LHCN-M2 (cell line): ENCODE data around the gene LAGE3. TPM values are rescaled to one million over a fixed set of nuclear protein-coding genes. Genes with fewer than 3 reads are reported as not detected.

Experiments used
- DNase-seq: peaks from one replicate; pipeline ENCODE4 v3.0.0-alpha.2; 2012; ENCODE audit warnings: low read depth
- total RNA-seq: library from RNA; depleted of rRNA; stranded (reverse); fragments of >200 nt; gene quantifications from 2 replicates; pipeline ENCODE4 v1.2.3, GENCODE V29; 2014; rRNA removed

LAGE3 gene
- total RNA-seq, 1 experiment from 2014 or later: 66.8 TPM

DNA sequence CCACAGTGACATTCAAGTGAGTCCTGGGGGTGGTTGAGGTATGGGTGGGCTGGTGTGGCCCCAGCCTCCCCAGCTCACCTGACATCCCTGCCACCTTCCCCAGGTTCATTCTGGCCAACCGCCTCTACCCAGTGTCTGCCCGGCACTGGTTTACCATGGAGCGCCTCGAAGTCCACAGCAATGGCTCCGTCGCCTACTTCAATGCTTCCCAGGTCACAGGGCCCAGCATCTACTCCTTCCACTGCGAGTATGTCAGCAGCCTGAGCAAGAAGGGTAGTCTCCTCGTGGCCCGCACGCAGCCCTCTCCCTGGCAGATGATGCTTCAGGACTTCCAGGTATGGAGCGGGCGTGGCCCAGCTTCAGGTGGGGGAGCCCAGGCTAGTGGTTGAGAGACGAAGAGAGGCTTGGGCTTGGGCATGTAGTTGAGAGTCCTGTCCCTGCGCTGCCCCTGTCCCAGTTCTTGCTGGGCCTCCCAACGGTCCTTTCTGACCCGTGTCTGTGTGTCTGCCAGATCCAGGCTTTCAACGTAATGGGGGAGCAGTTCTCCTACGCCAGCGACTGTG is 43.8 kb downstream of the LAGE3 start:
- DNase-seq: no peak

DNA sequence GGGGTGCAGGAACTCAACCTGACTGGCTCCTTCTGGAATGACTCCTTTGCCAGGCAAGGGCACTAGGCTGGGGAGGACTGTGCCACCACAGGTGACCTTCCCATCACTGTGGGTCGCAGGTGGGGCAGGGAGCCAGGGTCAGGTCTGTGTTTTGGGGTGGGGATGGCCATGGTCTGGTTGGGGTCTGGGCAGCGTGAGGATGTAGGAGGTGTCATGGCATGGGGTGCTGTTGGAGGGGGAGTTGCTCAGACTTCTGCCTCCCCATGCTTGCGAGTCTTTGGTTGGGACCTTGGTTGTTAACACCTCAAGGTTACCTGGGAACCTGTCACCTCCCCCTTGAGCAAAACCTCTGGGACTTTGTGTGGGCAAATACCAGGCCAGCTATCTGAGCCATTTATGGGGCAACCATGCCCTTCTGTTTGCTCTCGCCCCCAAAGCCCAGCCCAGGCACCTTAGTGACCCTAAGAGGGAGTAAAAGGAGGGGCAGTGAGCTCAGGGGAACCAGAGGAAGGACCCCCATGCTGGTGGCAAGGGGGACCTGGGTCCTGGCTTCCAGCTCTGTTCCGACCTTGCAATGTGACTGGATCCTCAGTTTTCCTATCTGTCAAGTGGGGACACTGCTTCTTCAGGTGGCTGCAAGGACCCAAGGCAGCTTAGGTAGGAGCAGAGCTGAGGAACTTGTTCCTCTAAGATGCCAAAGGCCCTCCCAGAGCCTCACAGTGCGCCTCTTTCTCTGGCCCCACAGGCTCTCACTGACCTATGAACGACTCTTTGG is 44.5 kb downstream of the LAGE3 start:
- no peak for DNase-seq

DNA sequence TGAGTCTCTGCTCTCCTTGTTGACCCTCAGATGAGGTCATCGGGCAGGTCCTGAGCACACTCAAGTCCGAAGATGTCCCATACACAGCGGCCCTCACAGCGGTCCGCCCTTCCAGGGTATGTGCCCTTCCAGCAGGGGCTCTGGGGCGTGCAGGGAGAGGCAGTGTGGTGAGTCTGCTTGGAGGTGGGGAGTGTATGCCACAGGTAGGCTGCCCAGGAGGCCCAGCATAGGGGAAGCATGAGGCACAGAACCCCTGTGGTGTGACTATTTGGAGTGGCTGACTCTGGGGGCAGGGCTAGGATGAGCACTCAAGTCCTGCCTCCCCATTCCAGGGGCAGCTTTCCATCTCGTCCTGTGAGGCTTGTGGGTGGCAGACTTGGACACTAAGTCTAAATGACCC is 45.5 kb downstream of the LAGE3 start:
- no peak for DNase-seq

DNA sequence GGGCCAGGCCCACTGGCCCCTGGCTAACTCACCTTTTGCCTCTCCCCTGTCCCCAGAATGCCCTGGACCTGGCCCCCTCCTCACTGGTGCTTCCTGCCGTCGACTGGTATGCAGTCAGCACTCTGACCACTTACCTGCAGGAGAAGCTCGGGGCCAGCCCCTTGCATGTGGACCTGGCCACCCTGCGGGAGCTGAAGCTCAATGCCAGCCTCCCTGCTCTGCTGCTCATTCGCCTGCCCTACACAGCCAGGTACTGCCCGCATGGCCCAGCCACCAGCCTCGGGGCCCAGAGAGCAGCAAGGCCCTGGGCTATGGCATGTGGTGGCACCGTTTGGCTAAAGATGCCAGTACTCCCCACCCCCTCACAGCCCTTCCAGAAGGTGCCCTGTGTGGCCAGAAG is 46.9 kb downstream of the LAGE3 start:
- no peak for DNase-seq

DNA sequence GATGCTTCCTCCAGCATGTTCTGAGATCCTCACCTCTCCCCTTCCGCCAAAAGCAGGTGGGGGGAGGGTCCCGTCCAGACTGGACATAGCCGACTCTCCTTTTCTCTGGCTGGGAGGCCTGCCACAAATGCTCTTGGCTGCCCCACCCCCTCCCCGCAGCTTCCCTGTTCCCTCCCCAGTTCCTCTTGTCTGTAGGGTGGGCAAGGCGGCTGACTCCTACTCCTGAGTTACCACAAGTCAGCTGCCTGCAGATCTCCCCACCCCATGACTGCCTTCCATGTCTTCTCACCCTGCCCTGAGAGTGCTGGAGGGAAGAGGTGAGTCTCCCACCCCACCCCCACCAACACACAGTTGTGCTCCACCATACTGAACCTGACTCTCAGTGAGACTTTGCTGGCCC is 47.7 kb downstream of the LAGE3 start:
- DNase-seq: no peak

DNA sequence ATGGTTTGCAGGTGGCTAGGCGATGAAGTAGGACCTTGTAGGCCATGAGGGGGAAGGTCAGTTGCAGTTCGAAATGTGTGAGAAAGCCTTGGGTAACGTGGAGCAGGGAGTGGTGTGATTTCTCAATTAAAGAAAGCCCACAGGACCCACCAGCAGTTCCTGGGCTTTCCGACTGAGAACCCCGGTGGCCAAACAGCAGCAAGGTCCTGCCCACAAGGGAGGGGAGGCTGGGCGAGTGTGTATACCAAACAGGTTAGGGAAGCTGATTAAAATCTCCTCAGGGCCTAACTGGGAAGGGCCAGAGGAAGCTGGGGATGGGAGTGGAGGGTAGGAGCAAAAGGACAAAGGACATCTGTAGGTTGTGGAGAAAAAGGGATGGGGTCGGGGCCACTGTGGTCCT is 48.2 kb downstream of the LAGE3 start:
- DNase-seq: no peak

DNA sequence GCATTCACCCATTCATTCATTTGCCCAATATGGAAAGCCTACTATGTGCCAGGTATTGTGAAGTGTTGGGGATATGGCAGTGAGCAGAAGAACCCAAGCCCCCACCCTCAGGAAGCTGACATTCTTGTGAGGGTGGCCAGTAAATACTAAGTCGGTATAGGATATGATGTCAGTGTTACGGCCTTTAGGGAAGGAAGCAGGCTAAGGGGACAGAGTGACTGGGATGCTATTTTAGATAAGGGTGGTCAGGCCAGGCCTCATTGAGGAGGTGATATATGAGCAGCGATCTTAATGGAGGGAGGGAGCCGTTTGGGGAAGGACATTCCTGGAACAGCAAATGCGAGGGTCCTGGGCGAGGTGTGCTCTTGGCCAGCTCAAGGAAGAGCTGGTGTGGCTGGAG is 48.6 kb downstream of the LAGE3 start:
- no peak for DNase-seq

DNA sequence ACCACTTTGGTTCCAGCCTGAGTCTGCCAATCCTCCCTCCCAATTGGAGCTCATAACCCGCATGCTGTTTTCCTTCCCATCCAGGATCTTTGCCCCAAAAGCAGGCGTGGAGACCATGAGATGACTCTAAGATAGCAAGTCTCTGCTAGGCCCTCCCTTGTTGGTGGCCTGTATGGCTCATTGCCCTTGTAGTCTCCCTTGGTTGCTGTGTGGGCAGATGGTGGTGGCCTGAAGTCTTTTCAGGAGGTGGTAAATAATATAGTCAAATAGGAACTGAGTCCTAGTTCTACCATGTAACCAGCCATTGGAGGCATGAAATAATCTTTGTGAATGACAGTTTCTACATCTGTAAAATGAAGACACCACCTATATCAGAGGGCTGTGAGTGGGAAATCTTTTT is 49.4 kb downstream of the LAGE3 start:
- DNase-seq: no peak

DNA sequence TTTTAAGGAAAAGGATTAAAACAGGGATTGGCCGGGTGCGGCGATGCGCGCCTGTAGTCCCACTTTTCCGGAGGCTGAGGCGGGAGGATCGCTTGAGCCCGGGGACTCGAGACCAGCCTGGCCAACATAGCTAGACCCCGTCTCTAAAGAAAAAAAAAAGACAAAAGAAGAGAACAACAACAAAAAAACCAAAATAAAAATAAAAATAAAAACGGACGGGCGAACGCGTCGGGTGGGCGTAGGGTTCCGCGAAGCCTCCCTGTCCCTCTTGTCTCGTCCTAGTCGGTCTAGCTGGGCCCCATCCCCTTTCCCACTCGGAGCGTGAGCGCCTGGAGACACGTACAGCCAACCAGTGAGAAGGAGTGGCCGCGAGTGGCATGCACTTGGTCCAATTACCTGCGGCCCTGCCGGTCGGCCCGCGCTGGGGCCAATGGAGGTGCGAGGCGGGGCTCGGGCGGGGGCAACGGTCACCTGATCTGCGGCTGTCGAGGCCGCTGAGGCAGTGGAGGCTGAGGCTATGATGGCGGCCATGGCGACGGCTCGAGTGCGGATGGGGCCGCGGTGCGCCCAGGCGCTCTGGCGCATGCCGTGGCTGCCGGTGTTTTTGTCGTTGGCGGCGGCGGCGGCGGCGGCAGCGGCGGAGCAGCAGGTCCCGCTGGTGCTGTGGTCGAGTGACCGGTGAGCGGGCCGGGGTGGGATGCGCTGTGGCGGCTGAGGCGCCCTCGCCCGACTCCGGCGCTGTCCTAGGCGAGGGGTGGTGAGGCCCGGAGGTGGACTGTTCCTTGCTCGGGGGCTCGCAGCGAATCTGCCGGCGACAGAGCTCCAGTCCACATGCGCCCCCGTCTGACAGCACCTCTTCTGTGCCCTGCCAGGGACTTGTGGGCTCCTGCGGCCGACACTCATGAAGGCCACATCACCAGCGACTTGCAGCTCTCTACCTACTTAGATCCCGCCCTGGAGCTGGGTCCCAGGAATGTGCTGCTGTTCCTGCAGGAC is 50.6 kb downstream of the LAGE3 start, which contains the start of gene ATP6AP1:
TSS of gene ATP6AP1 (plus strand) at position 502 of the 996 bp plus-strand sequence. CDS start at position 518, 16 bp downstream.
- DNase-seq: peak; percentile 90

Other genes starting within 250 kb of the LAGE3 start
- not detected in 2 replicates for gene OPN1MW3, start 221.7 kb downstream of the LAGE3 start, total RNA-seq
- not detected in 2 replicates for gene TEX28, start 184.2 kb downstream of the LAGE3 start, total RNA-seq
- not detected in 2 replicates for gene TKTL1, start 183.5 kb downstream of the LAGE3 start, total RNA-seq
- 1,374 and 1,654 TPM in 2 replicates for gene FLNA, start 104.6 kb downstream of the LAGE3 start, total RNA-seq
- gene EMD, start 100.0 kb downstream of the LAGE3 start, total RNA-seq: 67.0 and 77.3 TPM in 2 replicates
- gene RPL10, start 80.9 kb downstream of the LAGE3 start, total RNA-seq: 2,668 and 4,535 TPM in 2 replicates
- gene DNASE1L1, start 70.0 kb downstream of the LAGE3 start, total RNA-seq: 96.6 and 104 TPM in 2 replicates
- 28.2 and 159 TPM in 2 replicates for gene TAFAZZIN, start 67.7 kb downstream of the LAGE3 start, total RNA-seq
- 48.9 and 50.6 TPM in 2 replicates for gene ATP6AP1, start 50.6 kb downstream of the LAGE3 start, total RNA-seq
- gene GDI1, start 42.1 kb downstream of the LAGE3 start, total RNA-seq: 190 and 218 TPM in 2 replicates
- gene FAM50A, start 35.1 kb downstream of the LAGE3 start, total RNA-seq: 68.0 and 95.9 TPM in 2 replicates
- gene PLXNA3, start 21.0 kb downstream of the LAGE3 start, total RNA-seq: 7.5 and 9.6 TPM in 2 replicates
- gene UBL4A, start 7.3 kb upstream of the LAGE3 start, total RNA-seq: 43.6 and 48.3 TPM in 2 replicates
- 48.8 and 57.7 TPM in 2 replicates for gene SLC10A3, start 11.3 kb upstream of the LAGE3 start, total RNA-seq
- 46.5 and 47.4 TPM in 2 replicates for gene FAM3A, start 37.0 kb upstream of the LAGE3 start, total RNA-seq
- 56.9 and 60.1 TPM in 2 replicates for gene G6PD, start 67.6 kb upstream of the LAGE3 start, total RNA-seq
- gene IKBKG, start 68.3 kb upstream of the LAGE3 start, total RNA-seq: 21.5 and 22.4 TPM in 2 replicates
- not detected in 2 replicates for gene CTAG1A, start 105.9 kb upstream of the LAGE3 start, total RNA-seq
- not detected in 2 replicates for gene CTAG1B, start 140.0 kb upstream of the LAGE3 start, total RNA-seq
- gene CTAG2, start 174.3 kb upstream of the LAGE3 start, total RNA-seq: not detected in 2 replicates